ENCODE data around the gene INTS6L. TPM values are rescaled to one million over a fixed set of nuclear protein-coding genes. Genes with fewer than 3 reads are reported as not detected.
"Not testable (repeated sequence)": the region's sequence is repeated elsewhere in the genome, so short reads cannot be mapped to it uniquely, and the experiment has no call there.

The INTS6L gene
- total RNA-seq, 1 experiment from 2014 or later, result 1.6 TPM

DNA sequence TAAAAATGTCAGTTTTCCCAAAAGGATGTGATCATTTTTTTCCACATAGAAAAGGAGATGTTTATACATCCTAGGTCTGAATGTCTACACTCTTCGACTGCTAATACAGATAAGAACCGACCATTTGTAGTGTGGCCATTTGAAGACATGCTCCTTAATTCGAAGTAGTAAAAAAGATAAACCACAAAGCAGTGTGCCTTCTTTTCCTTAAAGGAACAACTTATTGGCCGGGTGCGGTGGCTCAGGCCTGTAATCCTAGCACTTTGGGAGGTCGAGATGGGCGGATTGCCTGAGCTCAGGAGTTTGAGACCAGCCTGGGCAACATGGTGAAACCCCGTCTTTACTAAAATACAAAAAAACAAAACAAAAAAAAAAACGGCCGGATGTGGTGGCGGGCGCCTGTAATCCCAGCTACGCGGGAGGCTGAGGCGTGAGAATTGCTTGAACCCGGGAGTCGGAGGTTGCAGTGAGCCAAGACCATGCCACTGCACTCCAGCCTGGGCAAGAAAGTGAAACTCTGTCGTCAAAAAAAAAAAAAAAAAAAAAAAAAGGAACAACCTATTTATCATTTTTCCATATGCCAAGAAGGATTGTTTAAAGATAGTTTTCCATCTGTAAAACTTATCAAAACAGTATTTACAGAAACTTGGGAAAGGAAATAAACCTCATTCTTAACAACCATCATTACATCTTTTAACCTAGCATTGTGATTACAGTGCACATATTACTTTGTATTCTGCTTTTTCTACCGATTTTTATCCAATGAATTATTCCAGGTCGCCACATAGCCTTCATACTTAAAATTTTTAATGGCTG, 2.6 kb downstream of the INTS6L start:
- no peak for DNase-seq (ENCODE audit: low spot score)

DNA sequence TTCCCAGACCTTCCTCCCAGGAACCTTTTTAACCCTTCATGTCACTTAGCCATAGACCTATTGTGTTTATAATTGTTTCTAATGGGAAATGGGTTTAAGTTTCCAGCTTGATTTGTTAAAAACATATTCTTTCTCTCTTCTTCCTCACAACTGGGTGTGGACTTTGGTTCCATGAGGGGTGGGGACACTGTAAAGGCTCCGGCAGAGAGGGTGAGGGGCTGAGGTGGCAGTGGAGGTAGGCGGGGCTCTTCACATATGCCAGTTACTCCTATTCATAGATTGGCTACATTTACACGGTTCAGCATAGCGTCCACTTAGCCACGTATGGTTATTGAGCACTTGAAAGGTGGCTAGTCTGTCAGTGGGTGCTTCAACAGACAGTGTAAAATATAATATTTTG, 7.8 kb downstream of the INTS6L start:
- DNase-seq (ENCODE audit: low spot score), result no peak

DNA sequence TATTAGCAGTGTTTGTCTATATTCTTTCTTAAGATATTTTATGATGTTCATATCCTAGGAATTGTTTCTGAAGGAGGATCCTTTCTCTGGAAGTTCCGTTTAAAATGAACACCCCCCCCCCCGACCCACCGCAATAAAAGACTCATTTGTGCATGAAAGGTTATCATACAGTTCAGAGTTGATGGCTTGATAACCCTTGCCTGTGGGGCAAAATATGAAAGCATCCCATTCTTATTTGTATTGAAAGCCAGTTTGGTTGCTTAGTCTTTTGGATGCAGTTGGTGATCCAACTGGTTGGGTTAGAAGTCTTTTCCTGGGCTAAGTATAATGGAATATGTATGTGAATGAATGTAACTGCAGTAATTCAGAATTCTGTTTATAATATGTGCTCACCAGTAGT, 8.3 kb downstream of the INTS6L start:
- no peak for DNase-seq (ENCODE audit: low spot score)

DNA sequence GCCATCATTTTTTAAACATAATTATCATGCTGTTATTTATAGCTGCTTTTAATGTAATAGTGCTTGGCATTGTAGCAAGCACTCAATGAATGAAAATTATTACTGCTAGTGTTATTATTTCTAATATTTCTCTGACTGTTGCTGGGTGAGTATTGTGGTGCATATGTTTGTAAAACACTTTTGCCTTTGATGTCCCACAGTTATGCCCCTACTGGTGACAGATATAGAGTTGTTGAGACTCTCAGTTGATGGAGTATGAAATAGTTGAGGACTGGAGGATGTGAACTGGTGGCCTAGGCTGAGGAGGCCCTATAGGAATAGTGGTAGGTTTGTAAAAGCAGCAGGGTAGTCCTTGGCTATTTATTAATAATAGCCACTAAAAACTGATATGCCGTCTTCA, 9.6 kb downstream of the INTS6L start:
- no peak for DNase-seq (ENCODE audit: low spot score)

DNA sequence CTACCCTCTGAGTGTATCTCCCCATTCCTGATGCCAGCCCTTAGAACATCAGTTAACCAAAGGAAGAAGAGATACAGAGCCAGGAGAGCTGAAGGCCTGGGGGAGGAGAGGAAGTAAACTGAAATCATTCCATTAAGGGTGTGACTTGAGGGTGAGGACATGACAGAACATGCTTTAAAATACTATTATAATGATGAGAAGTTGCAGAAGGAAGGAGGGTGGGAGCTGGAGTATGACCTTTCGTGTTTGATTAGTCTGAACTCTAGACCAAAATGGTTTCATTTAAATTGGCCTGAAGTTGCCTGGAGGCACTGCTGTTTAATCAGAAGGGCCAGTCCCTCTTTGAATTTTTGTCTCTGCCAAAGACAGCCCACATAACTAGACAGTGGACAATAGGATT, 11.4 kb downstream of the INTS6L start:
- DNase-seq (ENCODE audit: low spot score), result no peak

DNA sequence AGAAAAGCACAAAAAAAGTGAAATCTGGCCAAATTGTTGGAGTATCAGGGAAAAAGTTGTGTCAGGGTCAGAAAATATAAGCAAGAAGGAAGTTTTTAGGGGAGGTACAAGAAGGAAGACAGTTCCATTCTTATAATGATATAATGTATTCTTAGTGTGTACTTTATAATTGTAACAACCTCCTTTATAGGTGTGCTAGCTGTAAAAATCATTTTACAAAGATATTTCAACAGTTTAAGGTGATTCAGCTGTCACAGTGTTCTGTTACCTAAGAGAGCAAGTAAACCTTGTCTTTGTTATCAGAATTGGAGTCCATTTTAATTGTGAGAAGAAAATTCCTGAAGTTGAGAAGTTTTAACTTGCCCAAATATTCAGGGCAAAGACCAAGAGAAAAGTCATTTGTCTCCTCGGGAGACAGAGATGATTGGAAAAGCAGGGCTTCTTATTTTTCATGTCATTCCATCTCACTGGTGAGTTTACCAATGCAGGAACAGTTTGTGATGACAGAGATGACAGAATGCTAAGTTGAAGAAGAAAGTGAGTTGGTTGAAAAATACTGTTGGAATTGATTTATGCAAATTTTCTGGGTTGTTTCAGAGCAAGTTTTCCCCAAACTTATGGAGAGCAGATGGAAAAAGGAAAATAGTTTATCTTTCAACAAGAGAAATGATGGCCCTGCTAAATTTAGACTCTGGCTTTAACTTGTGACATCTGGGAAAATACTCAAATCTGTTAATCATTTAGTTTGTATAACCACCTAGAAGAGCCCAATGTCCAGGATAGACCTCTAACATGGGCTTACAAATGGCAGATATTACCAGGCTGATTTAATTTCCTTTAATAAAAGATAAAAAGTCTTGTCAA, 14.8 kb downstream of the INTS6L start:
- no peak for DNase-seq (ENCODE audit: low spot score)

DNA sequence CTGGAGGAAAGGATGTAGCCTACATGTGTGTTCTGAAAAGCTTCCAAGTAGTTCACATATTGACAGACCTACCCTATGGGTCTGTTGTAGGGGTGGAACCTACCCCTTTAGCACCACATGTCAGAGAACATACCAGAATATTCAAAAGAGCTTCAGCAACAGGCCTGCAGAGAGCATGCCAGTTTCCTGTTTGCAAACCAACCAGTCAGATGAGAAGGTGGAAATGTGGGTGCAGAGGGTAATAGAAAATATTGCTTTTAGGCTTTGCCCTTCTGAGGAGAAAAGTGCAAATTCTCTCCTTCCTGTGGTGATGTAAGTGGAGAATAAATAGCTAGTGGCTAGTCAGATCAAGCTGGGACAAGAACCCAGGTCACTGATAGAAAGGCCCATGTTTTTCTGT, 16.4 kb downstream of the INTS6L start:
- no peak for DNase-seq (ENCODE audit: low spot score)

DNA sequence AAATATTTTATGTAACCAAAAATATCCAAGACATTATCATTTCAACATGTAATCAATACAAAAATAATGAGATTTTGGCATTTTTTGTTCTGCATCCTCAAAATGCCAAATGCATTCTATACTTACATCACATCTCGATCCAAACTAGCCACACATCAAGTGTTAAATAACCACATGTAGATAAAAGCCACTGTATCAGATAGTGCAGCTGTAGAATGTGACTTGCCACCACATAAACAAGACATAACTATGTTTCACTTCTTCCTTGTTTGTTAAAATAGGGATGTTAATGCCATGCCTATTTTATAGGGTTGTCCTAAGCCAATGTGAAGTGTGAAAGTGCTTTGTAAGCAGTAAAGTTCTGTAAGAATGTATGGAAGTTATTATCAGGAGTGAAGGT, 20.9 kb downstream of the INTS6L start:
- DNase-seq (ENCODE audit: low spot score), result no peak

DNA sequence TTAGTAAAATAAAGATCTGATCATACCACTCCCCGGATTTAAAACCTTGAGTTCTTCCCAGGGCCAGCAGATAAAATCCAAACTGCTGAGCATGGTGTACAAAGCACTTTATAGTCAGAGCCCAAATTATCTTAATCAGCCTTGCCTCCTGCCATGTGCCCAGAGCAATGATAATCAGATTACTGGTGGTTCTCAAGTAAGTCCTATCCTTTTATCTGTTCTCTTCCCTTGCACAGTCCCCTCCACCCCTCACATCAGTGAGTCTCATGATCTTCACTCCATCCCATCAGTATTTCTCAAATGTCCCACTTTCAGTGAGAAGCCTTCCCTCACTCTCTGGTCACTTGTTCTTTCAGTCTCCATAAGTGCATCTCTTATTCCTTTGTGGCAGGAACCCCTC, 22.7 kb downstream of the INTS6L start:
- no peak for DNase-seq (ENCODE audit: low spot score)

DNA sequence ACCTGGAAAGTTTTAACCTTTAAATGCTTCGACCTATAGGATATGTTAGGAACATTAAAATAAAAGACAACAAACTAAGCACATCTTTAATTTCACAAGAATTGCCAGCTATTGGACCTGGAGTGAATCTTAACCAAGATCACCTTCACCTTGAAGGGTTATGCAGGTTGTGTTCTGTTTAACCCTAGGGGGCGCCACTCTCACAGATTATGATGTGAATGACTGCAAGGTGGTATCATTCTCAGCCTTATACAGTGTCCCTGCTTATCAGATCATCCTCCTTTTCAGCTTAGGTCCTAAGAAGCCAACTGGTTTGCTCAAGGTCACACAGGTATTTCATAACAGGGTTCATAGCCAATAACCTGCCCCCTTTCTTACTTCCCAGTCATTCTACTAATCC, 23.5 kb downstream of the INTS6L start:
- no peak for DNase-seq (ENCODE audit: low spot score)

DNA sequence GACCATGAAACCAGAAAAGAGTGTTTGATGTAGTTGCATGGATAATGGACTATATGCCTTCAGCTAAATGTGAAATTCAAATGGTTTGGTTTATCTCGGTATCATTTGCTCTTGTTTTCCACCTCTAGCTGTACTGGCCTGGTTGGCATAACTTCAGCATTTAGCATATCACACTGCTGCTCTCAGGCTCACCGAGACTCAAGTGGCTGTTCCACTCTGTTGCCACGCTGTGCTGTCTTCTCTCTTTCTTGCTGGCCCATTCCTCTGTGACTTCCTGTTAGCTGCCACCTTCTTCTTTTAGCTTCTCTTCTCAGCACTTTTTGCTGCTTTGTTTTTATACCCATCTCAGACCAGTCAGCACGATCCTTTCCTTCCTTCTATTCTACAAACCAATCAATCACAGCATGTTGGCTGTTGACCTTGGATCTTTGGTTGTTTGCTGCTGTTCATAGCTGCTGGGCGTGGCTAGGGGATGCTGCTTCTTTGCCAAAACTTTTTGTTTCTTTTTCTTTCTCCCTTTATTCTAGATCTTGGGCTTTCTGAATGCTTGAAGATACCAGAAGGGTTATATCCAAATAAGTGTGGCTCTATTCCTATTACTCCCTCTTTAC, 24.0 kb downstream of the INTS6L start:
- DNase-seq (ENCODE audit: low spot score), result no peak

DNA sequence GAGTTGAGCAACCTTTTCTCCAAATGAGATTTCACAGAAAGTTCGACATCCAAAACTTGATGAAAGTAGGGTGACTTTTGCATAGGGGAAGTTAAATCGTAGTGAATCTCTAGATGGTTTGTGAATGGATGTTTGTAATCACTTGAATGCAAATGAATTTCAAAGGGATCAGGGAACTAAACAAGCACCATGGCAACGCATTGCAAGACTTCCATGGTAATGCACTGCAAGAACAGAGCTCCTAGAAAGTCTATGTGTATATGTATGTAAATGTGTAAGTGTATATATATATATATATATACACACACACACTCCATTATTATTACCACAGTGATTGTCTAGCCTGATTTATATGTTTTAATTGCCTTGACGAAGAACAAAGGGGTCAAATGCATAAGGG, 27.3 kb downstream of the INTS6L start:
- DNase-seq (ENCODE audit: low spot score), result no peak

DNA sequence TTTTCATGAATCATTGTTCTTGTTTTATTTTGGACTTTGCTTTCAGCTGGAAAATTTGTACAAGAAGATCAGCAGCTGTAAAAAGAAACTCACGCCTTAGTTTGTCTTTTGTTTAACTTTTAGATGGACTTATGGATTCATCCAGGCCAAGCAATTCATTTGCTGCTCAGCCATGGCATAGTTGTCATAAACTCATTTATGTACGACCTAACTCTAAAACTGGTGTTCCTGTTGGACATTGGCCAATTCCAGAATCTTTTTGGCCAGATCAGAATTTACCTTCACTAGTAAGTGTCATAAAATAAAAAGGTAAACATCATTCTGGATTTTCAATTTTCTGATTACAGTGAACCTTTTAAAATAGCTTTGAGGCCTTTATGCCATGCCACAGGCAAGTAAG, 29.1 kb downstream of the INTS6L start:
- DNase-seq (ENCODE audit: low spot score), result no peak

DNA sequence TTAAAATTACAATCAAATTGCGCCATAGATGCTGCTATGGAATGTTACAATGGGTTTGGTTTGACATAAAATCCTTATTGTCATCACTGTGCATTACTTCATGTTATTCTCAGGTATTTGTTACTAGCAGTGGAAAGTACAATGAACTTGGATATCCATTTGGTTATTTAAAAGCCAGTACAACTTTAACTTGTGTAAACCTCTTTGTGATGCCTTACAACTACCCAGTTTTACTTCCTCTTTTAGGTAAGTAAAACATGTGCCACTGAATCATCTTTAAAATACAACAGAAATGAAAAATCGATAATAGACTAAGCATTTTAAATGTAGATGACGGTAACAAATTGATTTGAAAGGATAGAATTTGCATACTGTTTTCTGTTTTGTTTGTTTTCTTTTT, 35.6 kb downstream of the INTS6L start:
- DNase-seq (ENCODE audit: low spot score), result no peak

DNA sequence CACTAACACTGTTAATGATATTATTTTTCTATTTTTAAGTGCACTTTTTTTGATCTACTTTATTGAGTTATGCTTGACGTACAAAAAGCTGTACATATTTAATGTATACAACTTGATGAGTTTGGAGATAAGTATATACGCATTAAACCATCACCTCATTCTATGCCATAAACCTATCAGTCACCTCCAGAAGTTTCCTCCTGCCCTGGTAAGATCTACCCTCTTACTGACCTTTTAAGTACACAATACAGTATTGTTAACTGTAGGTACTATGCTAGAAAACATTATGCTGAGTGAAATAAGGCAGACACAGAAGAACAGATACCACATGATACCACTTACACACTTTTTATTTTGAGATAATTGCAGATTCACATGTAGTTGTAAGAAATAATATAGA, 36.9 kb downstream of the INTS6L start:
- DNase-seq (ENCODE audit: low spot score), result no peak

DNA sequence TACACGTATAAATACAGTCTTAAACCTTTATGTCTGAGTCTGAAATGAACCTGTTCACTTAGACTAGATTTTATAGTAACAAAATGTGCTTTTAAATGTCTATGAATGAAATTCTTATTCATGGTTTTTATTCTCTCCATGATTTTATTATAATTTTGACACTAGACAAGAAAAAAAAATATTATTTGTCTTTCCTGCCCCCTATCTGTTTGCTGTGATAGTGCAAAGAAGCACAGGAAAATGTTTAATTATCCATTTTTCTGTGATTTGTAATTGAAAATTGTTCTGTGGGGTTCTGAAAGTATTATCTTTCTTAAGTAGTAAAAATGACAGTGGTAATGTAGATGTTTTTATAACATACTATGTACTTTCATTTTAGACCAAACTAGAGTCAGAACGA, 52.0 kb downstream of the INTS6L start:
- DNase-seq (ENCODE audit: low spot score), result no peak

DNA sequence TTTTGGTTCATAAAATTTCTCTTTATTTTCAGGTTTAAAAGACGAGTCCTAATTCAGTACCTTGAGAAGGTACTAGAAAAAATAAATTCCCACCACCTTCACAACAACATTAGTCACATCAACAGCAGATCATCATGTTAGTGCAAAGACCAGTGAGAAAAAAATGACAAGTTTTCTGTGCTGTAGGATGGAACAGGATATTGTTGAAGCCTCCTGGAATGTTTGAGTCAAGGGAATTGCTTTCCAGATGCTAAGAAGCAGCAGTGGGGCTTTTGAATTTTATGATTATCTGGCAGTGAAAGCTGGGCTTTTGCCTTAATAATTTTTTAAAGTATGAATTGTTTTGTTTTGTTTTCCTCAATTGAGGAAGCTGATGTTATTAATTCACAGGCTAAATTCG, 61.0 kb downstream of the INTS6L start:
- DNase-seq (ENCODE audit: low spot score), result no peak

DNA sequence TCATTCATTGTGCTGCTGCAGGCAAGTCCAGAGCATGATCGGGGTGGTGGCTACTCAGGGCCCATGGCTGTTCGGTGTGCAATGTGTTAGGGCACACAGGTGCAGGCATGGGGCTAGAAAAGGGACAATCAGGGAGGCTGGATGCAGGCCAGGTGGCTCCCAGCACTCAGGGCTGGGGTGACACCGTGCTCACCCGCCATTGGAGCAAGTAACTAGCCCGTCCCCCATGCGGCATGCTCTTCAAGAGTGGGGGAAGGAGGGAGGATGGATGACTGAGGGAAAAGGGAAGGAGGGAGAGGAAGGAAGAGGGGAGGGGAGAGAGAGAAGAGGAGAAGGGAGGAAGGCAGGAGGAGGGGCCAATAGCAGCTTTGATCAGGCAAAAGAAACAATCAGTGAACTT, 64.7 kb downstream of the INTS6L start:
- DNase-seq (ENCODE audit: low spot score), result no peak

DNA sequence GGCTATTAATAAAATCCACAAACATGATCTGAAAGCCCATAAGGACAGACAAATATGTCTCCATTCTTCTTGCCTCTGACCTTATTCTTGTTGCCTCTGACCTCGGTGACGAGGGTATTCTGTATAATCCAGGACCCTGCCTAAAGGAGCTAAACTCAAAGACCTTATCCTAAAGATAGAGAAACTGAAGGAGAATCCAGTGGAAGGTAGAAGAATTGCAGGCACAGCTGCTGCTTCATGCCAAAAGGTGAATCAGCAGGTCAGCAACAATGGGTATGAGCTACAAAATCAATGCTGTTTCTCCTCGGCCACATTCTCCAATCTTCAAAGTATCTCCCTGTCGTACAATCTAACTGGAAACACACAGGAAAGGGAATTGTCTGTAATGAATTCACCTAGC, 71.4 kb downstream of the INTS6L start:
- DNase-seq (ENCODE audit: low spot score), result no peak

DNA sequence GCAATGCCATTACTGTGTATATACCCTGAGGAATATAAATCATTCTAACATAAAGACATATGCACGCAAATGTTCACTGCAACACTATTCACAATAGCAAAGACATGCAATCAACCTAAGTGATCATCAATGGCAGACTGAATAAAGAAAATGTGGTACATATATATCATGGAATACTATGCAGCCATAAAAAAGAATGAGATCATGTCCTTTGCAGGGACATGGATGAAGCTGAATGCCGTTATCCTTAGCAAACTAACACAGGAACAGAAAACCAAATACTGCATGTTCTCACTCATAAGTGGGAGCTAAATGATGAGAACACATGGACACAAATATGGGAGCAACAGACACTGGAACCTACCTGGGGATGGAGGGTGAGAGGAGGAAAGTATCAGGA, 73.6 kb downstream of the INTS6L start:
- DNase-seq (ENCODE audit: low spot score), result not testable (repeated sequence)

DNA sequence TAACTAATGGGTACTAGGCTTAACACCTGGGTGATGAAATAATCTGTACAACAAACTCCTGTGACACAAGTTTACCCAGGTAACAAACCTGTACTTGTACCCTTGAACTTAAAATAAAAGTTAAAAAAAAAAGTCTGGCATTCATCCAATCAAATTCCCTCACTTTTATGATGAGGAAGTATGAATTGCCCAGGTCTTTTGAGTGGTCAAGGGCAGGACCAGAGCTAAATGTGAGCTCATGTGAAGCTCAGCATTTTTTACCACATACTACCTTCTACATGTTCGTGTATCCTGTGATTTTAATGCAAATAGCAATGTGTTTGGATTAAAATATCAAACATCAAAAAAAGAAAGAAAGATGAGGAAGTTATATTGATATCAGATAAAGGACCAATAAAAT, 74.0 kb downstream of the INTS6L start:
- DNase-seq (ENCODE audit: low spot score), result not testable (repeated sequence)

DNA sequence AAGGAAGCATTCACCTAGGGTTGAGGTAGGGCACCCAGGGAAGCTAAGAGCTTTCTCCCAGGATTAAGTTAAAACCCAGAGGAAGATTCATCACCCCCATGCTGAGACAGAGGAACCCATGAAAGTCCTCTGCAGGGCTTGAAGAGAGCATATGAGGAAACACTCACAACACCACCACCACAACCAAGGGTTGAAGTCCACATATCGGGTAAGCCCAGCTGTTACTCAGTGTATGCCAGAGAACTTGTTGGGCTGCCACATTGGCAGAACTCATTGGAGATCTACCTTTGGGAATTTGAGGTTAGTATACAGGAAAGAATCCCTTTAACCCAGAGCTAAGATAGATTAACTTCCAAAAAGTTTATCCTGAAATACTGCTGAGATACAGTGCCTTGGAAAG, 75.1 kb downstream of the INTS6L start:
- no peak for DNase-seq (ENCODE audit: low spot score)

DNA sequence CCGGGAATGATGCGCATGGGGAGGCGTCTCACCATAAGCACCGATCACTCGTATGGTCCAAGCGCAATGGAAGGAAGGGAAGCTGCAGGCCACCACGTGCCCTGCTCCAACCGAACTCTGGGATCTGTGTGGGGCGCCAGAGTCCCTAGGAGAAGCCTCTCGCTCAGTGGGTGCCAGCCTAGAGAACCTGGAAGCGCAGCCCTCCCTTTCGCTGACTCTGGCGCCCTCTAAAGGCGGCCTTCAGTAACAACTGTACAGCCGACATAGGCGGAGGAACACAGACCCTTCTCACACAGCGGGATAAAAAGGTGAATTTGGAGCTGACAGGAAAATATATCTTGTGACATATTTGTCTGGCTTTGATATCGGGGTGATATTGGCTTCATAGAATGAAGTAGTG, 76.0 kb downstream of the INTS6L start:
- DNase-seq (ENCODE audit: low spot score), result peak; percentile 19

All from H4 (cell line).